PFSK-1 (cell line): ENCODE results near the gene GDF15.

ENCODE experiments used
- FOXP2 ChIP-seq: optimal IDR thresholded peaks from 2 replicates; pipeline ENCODE3; 2011; ENCODE audit warnings: borderline replicate concordance, control low read depth, inconsistent platforms; ENCODE audit not compliant: insufficient read depth; ENCODE audit errors: extremely low read length, extremely low read depth
- POLR2AphosphoS5 ChIP-seq: IDR thresholded peaks from 2 replicates; pipeline ENCODE4 v1.6.1; 2012; ENCODE audit warnings: low read depth, mild to moderate bottlenecking, control low read depth, low read length, moderate library complexity
- REST ChIP-seq, 2 experiments: IDR thresholded peaks; 2 replicates each; pipeline versions ENCODE4 v1.6.1 to v1.8.0; 2011 to 2012; ENCODE audit warnings: low read depth in 2 of 2, low read length in 2 of 2, control low read depth in 1 of 2, inconsistent platforms in 1 of 2, mild to moderate bottlenecking in 1 of 2, moderate library complexity in 1 of 2; ENCODE audit not compliant: insufficient read depth in 1 of 2
- SIN3A ChIP-seq: IDR thresholded peaks from 2 replicates; pipeline ENCODE4 v1.6.1; 2012; ENCODE audit warnings: mild to moderate bottlenecking, low read length, moderate library complexity, borderline replicate concordance; ENCODE audit not compliant: insufficient read depth
- TAF1 ChIP-seq: IDR thresholded peaks from 2 replicates; pipeline ENCODE4 v1.6.1; 2012; ENCODE audit warnings: low read length, control low read depth, borderline replicate concordance; ENCODE audit not compliant: insufficient read depth

- no peak for TF ChIP-seq POLR2AphosphoS5
- TF ChIP-seq TAF1: no peak
- TF ChIP-seq REST (IDR thresholded peaks at IDR 0.05; ENCODE audit: insufficient read depth in 1 of 2, low read depth in 2 of 2, low read length in 2 of 2): no peak
- TF ChIP-seq FOXP2: no peak
- no peak for TF ChIP-seq SIN3A
Measured at GRCh38 chr19:18346091-18346490, 39.9 kb upstream of the GDF15 start.
